Common myeloid progenitor, CD34-positive (primary cell): ENCODE measurements around the gene XYLT1.
A peak's percentile ranks its signal among the peaks of the same experiment; 100 is the strongest.

ENCODE experiments used
- CTCF ChIA-PET: fragments of 350-600 bp; sonication (Branson Sonifier 250); formaldehyde crosslinking; loops from one replicate; lab custom pipeline; 2021; ENCODE audit warnings: antibody characterized with exemption; lab: Charles Lee
- POLR2A ChIA-PET: fragments of 350-600 bp; sonication (Branson Sonifier 250); formaldehyde crosslinking; loops from one replicate; lab custom pipeline; 2021; ENCODE audit warnings: antibody characterized with exemption; lab: Charles Lee
- DNase-seq, 3 donors: peaks; one replicate each; pipeline versions ENCODE4 v3.0.0 to v3.0.0-alpha.2; 2013
- H3K27ac ChIP-seq, 2 experiments: 1 replicate in 1 of 2; 2 replicates in 1 of 2; pipeline ENCODE4 v1.7.0; 2013; ENCODE audit warnings: inconsistent platforms in 2 of 2, low read length in 2 of 2, mild to moderate bottlenecking in 2 of 2, low read depth in 1 of 2, moderate library complexity in 1 of 2; ENCODE audit not compliant: severe bottlenecking in 2 of 2, insufficient read depth in 1 of 2, poor library complexity in 1 of 2
- H3K27me3 ChIP-seq, 5 experiments: replicated peaks in 2 of 5; 1 replicate in 3 of 5; 2 replicates in 2 of 5; pipeline versions ENCODE4 v1.6.1 to v1.7.0; 2013; ENCODE audit warnings: low read length in 4 of 5, mild to moderate bottlenecking in 2 of 5, moderate library complexity in 2 of 5, inconsistent platforms in 1 of 5; ENCODE audit not compliant: insufficient read depth in 5 of 5, control insufficient read depth in 4 of 5
- H3K36me3 ChIP-seq, 4 experiments: 1 replicate in 2 of 4; 2 replicates in 2 of 4; pipeline versions ENCODE4 v1.6.1 to v1.7.0; 2013; ENCODE audit warnings: low read length in 3 of 4, control low read depth in 1 of 4, mild to moderate bottlenecking in 1 of 4; ENCODE audit not compliant: control insufficient read depth in 4 of 4, insufficient read depth in 4 of 4
- H3K4me1 ChIP-seq, 4 experiments: 1 replicate in 3 of 4; 2 replicates in 1 of 4; pipeline versions ENCODE4 v1.6.1 to v1.7.1; 2013; ENCODE audit warnings: low read length in 3 of 4, mild to moderate bottlenecking in 3 of 4, control low read depth in 1 of 4, inconsistent platforms in 1 of 4, moderate library complexity in 1 of 4; ENCODE audit not compliant: control insufficient read depth in 4 of 4, insufficient read depth in 4 of 4; ENCODE audit errors: control extremely low read depth in 1 of 4
- H3K4me3 ChIP-seq, 7 experiments: 1 replicate in 4 of 7; 2 replicates in 3 of 7; pipeline versions ENCODE4 v1.5.1 to v1.7.0; 2013; ENCODE audit warnings: mild to moderate bottlenecking in 7 of 7, low read length in 6 of 7, moderate library complexity in 6 of 7, inconsistent platforms in 2 of 7, low read depth in 2 of 7, control low read depth in 1 of 7; ENCODE audit not compliant: insufficient read depth in 4 of 7, control insufficient read depth in 1 of 7; ENCODE audit errors: extremely low read depth in 1 of 7
- H3K9me3 ChIP-seq, 5 experiments: 1 replicate in 4 of 5; 2 replicates in 1 of 5; pipeline versions ENCODE4 v1.6.1 to v1.7.1; 2013; ENCODE audit warnings: low read length in 4 of 5, mild to moderate bottlenecking in 2 of 5, inconsistent platforms in 1 of 5, low read depth in 1 of 5, moderate library complexity in 1 of 5; ENCODE audit not compliant: control insufficient read depth in 4 of 5, insufficient read depth in 2 of 5; ENCODE audit errors: control extremely low read depth in 1 of 5
- WGBS: methylation state at CpG from one replicate; pipeline ENCODE4 v1.1.5; 2013; ENCODE audit not compliant: insufficient coverage; 5-methylcytosine and 5-hydroxymethylcytosine counted together

Gene XYLT1

GRCh38 chr16:17461951-17462729 lies 8.6 kb downstream of the XYLT1 start:
- 15% methylated on average over 12 of the region's 13 CpGs for WGBS
- H3K9me3 ChIP-seq: no peaks in the 10 kb centered on the region
- peak overlapping the region; percentile 30 to 31 for H3K27ac ChIP-seq
- peak; percentile 71 to 98 (median 96) for DNase-seq
- peaks cover 0 to 25% (median 1%) of the 10 kb centered on the region in 4 experiments for H3K36me3 ChIP-seq
- H3K4me1 ChIP-seq: peaks cover 14 to 66% (median 47%) of the 10 kb centered on the region in 4 experiments
- peak overlapping the region in 1 of 7 experiments; percentile 17 for H3K4me3 ChIP-seq
- ChIA-PET POLR2A (interaction anchor here (1.3 to 1.5 kb wide), 2 partner anchors 13 to 119 kb away, joined by 3 read pairs; no protein-coding TSS in a partner anchor), CTCF (interaction anchor here (0.6 to 3.6 kb wide), 6 partner anchors 12 to 1340 kb away, joined by 3 to 15 read pairs (median 3); no protein-coding TSS in a partner anchor)
- H3K27me3 ChIP-seq: no peaks in the 10 kb centered on the region

GRCh38 chr16:17460890-17461289 lies 9.9 kb downstream of the XYLT1 start:
- POLR2A ChIA-PET: interaction anchor here (1.3 kb wide), 1 partner anchor 12 kb away, joined by 3 read pairs; no protein-coding TSS in a partner anchor
- Histone ChIP-seq H3K36me3 (peaks cover 0 to 29% (median 4%) of the 10 kb centered on the region in 4 experiments), H3K27ac (peak overlapping the region in 1 of 2 experiments; percentile 39), H3K4me1 (peaks cover 14 to 54% (median 43%) of the 10 kb centered on the region in 4 experiments), H3K4me3 (no peak overlapping the region), H3K9me3 (no peaks in the 10 kb centered on the region), H3K27me3 (no peaks in the 10 kb centered on the region)
- 100% methylated on average over 1 of the region's 3 CpGs for WGBS
- peak in 1 of 3 donors; percentile 24 for DNase-seq
- CTCF ChIA-PET: interaction anchor here (1.4 to 1.6 kb wide), 5 partner anchors 11 to 249 kb away, joined by 3 to 7 read pairs (median 3); no protein-coding TSS in a partner anchor

GRCh38 chr16:17459903-17460521 lies 10.7 kb downstream of the XYLT1 start:
- H3K27ac ChIP-seq: no peak overlapping the region
- ChIA-PET POLR2A (no interaction called here), CTCF (interaction anchor here (0.6 to 1.6 kb wide), 2 partner anchors 10 to 248 kb away, joined by 3 to 7 read pairs; no protein-coding TSS in a partner anchor)
- WGBS: 88% methylated on average over 12 of the region's 12 CpGs
- H3K9me3 ChIP-seq: no peaks in the 10 kb centered on the region
- no peaks in the 10 kb centered on the region for H3K27me3 ChIP-seq
- H3K4me1 ChIP-seq: peaks cover 14 to 45% (median 34%) of the 10 kb centered on the region in 4 experiments
- peak in 2 of 3 donors; percentile 21 to 27 for DNase-seq
- peaks cover 0 to 31% (median 5%) of the 10 kb centered on the region in 4 experiments for H3K36me3 ChIP-seq
- H3K4me3 ChIP-seq: no peak overlapping the region

- DNase-seq: no peak
- H3K27ac ChIP-seq: no peak overlapping the region
- POLR2A ChIA-PET: no interaction called here
- H3K4me1 ChIP-seq: peaks cover 11 to 30% (median 27%) of the 10 kb centered on the region in 4 experiments
- 88% methylated on average over 5 of the region's 8 CpGs for WGBS
- H3K36me3 ChIP-seq: peaks cover 0 to 31% (median 8%) of the 10 kb centered on the region in 4 experiments
- H3K27me3 ChIP-seq: no peaks in the 10 kb centered on the region
- CTCF ChIA-PET: interaction anchor here (0.9 kb wide), 1 partner anchor 41 kb away, joined by 3 read pairs; no protein-coding TSS in a partner anchor
- H3K4me3 ChIP-seq: no peak overlapping the region
- no peaks in the 10 kb centered on the region for H3K9me3 ChIP-seq
These were observed 12.8 kb downstream of the XYLT1 start for GRCh38 chr16:17457997-17458396.

- POLR2A ChIA-PET: no interaction called here
- H3K4me3 ChIP-seq: no peak overlapping the region
- no peak overlapping the region for H3K27ac ChIP-seq
- DNase-seq: no peak
- peaks cover 0 to 31% (median 8%) of the 10 kb centered on the region in 4 experiments for H3K36me3 ChIP-seq
- H3K9me3 ChIP-seq: no peaks in the 10 kb centered on the region
- WGBS: 82% methylated on average over 2 of the region's 3 CpGs
- CTCF ChIA-PET: interaction anchor here (1.5 kb wide), 1 partner anchor 110 kb away, joined by 3 read pairs; no protein-coding TSS in a partner anchor
- no peaks in the 10 kb centered on the region for H3K27me3 ChIP-seq
- H3K4me1 ChIP-seq: peaks cover 6 to 29% (median 22%) of the 10 kb centered on the region in 4 experiments
These were observed 13.2 kb downstream of the XYLT1 start for GRCh38 chr16:17457513-17457912.

- CTCF ChIA-PET: interaction anchor here (1.6 kb wide), 1 partner anchor 9 kb away, joined by 4 read pairs; no protein-coding TSS in a partner anchor
- POLR2A ChIA-PET: interaction anchor here (0.6 kb wide), 1 partner anchor 235 kb away, joined by 4 read pairs; no protein-coding TSS in a partner anchor
- Histone ChIP-seq H3K9me3 (no peaks in the 10 kb centered on the region), H3K36me3 (peaks cover 0 to 29% (median 11%) of the 10 kb centered on the region in 4 experiments), H3K4me1 (peaks cover 3 to 29% (median 6%) of the 10 kb centered on the region in 4 experiments), H3K27ac (no peak overlapping the region), H3K27me3 (no peaks in the 10 kb centered on the region), H3K4me3 (no peak overlapping the region)
- 94% methylated on average over 2 of the region's 4 CpGs for WGBS
- DNase-seq: no peak
These were observed 16.5 kb downstream of the XYLT1 start for GRCh38 chr16:17454162-17454730.
